KMS-11 (cell line): ENCODE measurements around the gene SCAP.

ENCODE experiments used
- H2AFZ ChIP-seq: fragments of 200-600 bp; sonication (generic); 2 replicates; pipeline ENCODE4 v1.6.1; 2016; ENCODE audit warnings: antibody characterized with exemption, mixed run types, low read depth
- H3K27ac ChIP-seq: fragments of 200-600 bp; sonication (generic); 2 replicates; pipeline ENCODE4 v1.6.1; 2016; ENCODE audit warnings: mild to moderate bottlenecking, mixed run types
- H3K27me3 ChIP-seq: fragments of 200-600 bp; sonication (generic); 2 replicates; pipeline ENCODE4 v1.6.1; 2017; ENCODE audit warnings: mild to moderate bottlenecking, low read depth, mixed run types, moderate library complexity; ENCODE audit not compliant: insufficient read depth
- H3K36me3 ChIP-seq: fragments of 200-600 bp; sonication (generic); 2 replicates; pipeline ENCODE4 v1.6.1; 2017; ENCODE audit warnings: mild to moderate bottlenecking, mixed run types; ENCODE audit not compliant: insufficient read depth
- H3K4me1 ChIP-seq: fragments of 200-600 bp; sonication (generic); 2 replicates; pipeline ENCODE4 v1.6.1; 2016; ENCODE audit warnings: mild to moderate bottlenecking, low read depth, mixed run types; ENCODE audit not compliant: poor library complexity, severe bottlenecking
- H3K4me2 ChIP-seq: fragments of 200-600 bp; sonication (generic); 2 replicates; pipeline ENCODE4 v1.7.0; 2016; ENCODE audit warnings: mild to moderate bottlenecking, mixed run types
- H3K4me3 ChIP-seq: fragments of 200-600 bp; sonication (generic); IDR thresholded peaks from 2 replicates; pipeline ENCODE4 v1.6.1; 2017; ENCODE audit warnings: low read depth, low read length, mixed read lengths; ENCODE audit not compliant: insufficient read depth
- H3K79me2 ChIP-seq: fragments of 200-600 bp; sonication (generic); 2 replicates; pipeline ENCODE4 v1.6.1; 2016; ENCODE audit warnings: low read depth, mixed run types; ENCODE audit not compliant: insufficient read depth
- H3K9ac ChIP-seq: fragments of 200-600 bp; sonication (generic); 2 replicates; pipeline ENCODE4 v1.6.1; 2016; ENCODE audit warnings: mild to moderate bottlenecking, mixed run types
- H4K20me1 ChIP-seq: fragments of 200-600 bp; sonication (generic); 2 replicates; pipeline ENCODE4 v1.6.1; 2016; ENCODE audit warnings: mild to moderate bottlenecking, mixed run types; ENCODE audit not compliant: insufficient read depth
- CTCF ChIP-seq: fragments of 200-600 bp; sonication (generic); conservative IDR thresholded peaks from 2 replicates; pipeline ENCODE4 v1.6.1; 2017; ENCODE audit warnings: low read depth, mild to moderate bottlenecking, antibody characterized with exemption, low read length, moderate library complexity, mixed read lengths

SCAP gene

GRCh38 chr3:47495886-47496285, 20.1 kb upstream of the SCAP start:
- Histone ChIP-seq H2AFZ (no peak overlapping the region), H4K20me1 (no peaks in the 10 kb centered on the region), H3K27ac (no peak overlapping the region), H3K9ac (no peak overlapping the region), H3K4me1 (no peaks in the 10 kb centered on the region), H3K4me2 (no peak overlapping the region), H3K27me3 (no peaks in the 10 kb centered on the region), H3K4me3 (no peak overlapping the region), H3K36me3 (no peaks in the 10 kb centered on the region), H3K79me2 (no peaks in the 10 kb centered on the region)
- no peak for TF ChIP-seq CTCF

GRCh38 chr3:47495111-47495510, 19.4 kb upstream of the SCAP start:
- Histone ChIP-seq H3K4me2 (no peak overlapping the region), H3K27ac (no peak overlapping the region), H3K27me3 (no peaks in the 10 kb centered on the region), H3K4me1 (no peaks in the 10 kb centered on the region), H3K36me3 (no peaks in the 10 kb centered on the region), H3K4me3 (no peak overlapping the region), H2AFZ (no peak overlapping the region), H3K9ac (no peak overlapping the region), H4K20me1 (no peaks in the 10 kb centered on the region), H3K79me2 (no peaks in the 10 kb centered on the region)
- TF ChIP-seq CTCF = no peak

GRCh38 chr3:47491777-47492176, 16.0 kb upstream of the SCAP start:
- Histone ChIP-seq H3K27ac (no peak overlapping the region), H4K20me1 (no peaks in the 10 kb centered on the region), H2AFZ (no peak overlapping the region), H3K4me3 (no peak overlapping the region), H3K9ac (no peak overlapping the region), H3K4me1 (no peaks in the 10 kb centered on the region), H3K36me3 (no peaks in the 10 kb centered on the region), H3K4me2 (no peak overlapping the region), H3K79me2 (no peaks in the 10 kb centered on the region), H3K27me3 (no peaks in the 10 kb centered on the region)
- TF ChIP-seq CTCF = no peak

GRCh38 chr3:47491186-47491585, 15.4 kb upstream of the SCAP start:
- H3K27ac ChIP-seq = no peak overlapping the region
- H3K9ac ChIP-seq = no peak overlapping the region
- H3K4me2 ChIP-seq = no peak overlapping the region
- H4K20me1 ChIP-seq = no peaks in the 10 kb centered on the region
- H3K4me3 ChIP-seq = no peak overlapping the region
- H3K27me3 ChIP-seq = no peaks in the 10 kb centered on the region
- H2AFZ ChIP-seq = no peak overlapping the region
- no peaks in the 10 kb centered on the region for H3K4me1 ChIP-seq
- H3K36me3 ChIP-seq = no peaks in the 10 kb centered on the region
- no peaks in the 10 kb centered on the region for H3K79me2 ChIP-seq
- no peak for TF ChIP-seq CTCF

GRCh38 chr3:47487265-47487664, 11.5 kb upstream of the SCAP start:
- Histone ChIP-seq H3K4me3 (no peak overlapping the region), H3K4me1 (no peaks in the 10 kb centered on the region), H3K27ac (no peak overlapping the region), H3K36me3 (no peaks in the 10 kb centered on the region), H3K4me2 (no peak overlapping the region), H2AFZ (no peak overlapping the region), H3K27me3 (no peaks in the 10 kb centered on the region), H4K20me1 (no peaks in the 10 kb centered on the region), H3K9ac (no peak overlapping the region), H3K79me2 (no peaks in the 10 kb centered on the region)
- no peak for TF ChIP-seq CTCF
